ENCODE measurements around the gene PLAGL2.

Gene PLAGL2

DNA sequence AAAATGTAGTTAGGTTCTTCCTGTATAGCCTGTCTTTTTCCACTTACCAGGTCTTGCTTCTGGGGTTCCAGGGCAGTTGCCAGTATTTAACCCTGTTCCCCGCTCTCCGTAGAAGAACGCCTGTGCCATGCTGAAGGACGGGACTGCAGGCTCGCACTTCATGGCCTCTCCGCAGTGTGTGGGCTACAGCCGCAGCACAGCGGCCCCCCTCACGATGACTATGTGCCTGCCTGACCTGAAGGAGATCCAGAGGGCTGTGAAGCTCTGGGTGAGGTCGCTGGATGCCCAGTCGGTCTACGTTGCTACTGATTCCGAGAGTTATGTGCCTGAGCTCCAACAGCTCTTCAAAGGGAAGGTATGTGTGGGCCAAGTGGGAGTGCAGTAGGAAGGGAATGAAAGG lies 23.2 kb upstream of the PLAGL2 start:
- FAIRE-seq = no peak

DNA sequence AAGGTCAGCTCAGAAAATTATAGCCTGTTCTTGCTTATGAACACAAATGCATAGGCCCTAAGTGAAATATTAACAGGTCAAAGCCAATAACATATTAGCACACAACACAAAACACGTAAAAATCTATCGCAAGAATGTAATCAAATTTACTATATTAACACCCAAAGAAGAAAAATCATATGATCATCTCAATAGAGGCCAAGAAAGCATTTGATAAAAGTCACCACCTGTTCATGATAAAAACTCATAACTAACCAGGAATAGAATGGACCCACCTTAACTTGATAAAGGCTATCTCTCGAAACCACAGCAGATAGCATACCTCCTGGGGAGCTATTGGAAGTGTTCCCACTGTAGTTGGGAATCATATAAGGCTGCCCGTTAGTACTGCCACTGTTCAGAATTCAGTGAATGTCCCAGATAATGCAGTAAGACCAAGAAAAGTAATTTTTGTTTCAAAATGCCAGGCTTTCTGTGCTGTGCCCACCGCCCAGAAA lies 21.8 kb upstream of the PLAGL2 start:
- FAIRE-seq = no peak

DNA sequence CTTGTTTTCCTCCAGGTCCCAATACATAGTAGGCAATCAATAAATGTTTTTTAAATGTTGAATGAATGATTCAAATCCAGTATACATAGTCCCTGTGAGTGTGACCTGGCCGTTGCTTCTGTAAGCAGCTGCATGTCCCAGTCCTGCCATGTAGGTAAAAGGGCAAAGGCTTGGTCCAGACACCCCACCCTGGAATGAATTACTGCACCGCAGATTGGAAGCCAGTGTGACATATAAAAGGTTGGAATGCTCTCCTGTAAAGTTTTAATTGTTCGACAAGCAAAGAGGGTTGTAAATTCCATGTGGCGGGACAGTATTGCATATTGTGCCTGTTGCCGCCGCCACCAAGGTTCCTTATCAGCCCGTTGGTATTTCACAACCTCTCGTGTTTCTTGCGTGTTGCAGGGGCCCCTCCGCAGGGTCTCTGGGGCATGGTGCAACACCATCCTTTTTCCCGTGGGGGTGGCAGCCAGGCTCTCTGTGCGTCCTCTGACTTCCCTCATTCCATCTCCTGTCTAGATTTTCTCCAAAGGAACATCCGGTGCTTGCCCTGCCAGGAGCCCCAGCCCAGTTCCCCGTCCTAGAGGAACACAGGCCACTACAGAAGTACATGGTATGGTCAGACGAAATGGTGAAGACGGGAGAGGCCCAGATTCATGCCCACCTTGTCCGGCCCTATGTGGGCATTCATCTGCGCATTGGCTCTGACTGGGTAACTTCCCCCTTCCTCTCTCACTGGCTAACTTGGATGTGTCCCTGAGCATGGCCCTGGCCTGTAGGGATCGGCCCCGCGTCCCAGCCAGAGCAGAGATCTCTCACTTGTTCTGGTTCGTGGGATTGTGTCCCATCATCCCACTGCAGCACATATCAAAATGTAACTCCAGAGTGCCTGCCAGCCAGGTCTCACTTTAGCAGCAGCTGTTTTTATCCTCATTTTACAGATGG lies 20.5 kb upstream of the PLAGL2 start:
- no peak for FAIRE-seq

DNA sequence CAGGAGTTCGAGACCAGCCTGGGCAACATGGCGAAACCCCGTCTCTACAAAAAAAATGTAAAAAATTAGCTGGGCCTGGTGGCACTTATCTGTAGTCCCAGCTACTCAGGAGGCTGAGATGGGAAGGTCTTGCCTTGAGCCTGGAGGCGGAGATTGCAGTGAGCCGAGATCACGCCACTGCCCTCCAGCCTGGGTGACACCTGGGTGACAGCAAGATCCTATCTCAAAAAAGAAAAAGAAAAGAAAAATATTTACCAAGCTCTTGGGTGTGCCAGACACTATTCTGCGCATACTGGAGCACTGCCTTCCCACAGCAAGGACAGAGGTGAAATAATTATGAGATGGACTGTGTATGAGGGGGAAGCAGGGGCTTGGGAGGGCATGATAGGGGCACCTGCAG lies 19.8 kb upstream of the PLAGL2 start:
- no peak for FAIRE-seq

DNA sequence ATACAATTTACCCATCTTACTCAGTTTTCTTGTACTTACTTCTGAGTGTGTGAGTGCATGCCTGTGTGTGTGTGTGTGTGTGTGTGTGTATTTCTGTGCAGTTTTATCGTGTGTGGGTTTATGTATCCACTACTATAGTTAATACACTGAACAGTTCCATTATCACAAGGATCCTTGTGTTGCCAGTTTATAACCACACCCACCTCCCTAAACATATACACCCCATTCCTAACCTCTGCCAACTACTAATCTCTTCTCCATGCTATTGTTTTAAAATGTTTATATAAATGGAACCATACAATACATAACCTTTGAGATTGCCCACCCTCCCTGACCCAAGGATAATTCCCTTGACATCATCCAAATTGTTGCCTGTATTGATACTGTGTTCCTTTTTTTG lies 18.8 kb upstream of the PLAGL2 start:
- FAIRE-seq = no peak

DNA sequence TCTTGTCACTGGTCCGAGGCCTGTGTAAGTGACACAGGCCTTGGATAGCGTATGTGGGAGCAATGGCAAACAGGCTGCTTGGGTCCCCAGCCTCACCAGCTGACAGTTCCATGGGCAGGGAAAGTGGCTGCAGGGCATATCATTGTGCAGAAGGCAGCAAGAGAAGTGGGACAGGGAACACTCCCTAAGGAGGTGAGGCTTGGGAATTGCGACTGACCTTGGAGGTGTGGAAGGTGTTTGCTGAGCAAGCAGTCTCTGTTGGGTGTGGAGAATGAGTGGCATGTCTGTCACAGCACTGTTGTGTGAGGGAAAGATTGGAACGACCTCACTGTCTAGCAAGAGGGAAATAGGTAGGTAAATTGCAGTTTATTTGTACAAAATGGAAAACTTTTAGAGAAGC lies 16.9 kb upstream of the PLAGL2 start:
- FAIRE-seq = no peak

DNA sequence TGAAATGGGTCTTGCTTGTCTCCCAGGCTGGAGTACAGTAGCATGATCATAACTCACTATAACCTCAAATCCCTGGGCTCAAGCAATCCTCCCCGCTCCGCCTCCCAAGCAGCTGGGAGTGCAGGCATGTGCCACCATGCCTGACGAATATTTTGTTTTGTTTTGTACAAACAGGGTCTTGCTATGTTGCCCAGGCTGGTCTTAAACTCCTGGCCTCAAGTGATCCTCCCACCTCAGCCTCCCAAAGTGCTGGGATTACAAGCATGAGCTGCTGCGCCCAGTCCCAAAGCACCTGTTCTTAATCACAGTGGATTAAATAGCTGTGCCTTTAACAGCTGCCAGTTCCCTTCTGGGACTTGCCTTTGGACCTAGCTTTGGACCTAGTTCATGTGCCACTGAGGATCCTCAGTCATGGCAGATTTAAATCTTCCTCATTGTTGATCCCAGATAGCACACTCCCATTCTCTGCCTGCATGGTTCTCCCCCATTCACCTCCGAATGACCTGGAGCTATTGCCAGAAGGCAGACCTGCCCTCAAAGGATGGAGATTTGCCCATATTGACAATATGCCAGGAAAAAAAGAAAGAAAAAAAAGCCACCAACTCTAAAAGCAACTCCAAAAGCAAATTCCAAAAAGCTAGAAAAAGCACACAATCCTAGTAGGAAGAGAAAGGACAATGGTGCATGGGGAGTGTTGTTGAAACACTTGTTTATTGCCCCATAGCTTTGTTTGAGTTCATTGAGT lies 10.8 kb upstream of the PLAGL2 start:
- FAIRE-seq = no peak

DNA sequence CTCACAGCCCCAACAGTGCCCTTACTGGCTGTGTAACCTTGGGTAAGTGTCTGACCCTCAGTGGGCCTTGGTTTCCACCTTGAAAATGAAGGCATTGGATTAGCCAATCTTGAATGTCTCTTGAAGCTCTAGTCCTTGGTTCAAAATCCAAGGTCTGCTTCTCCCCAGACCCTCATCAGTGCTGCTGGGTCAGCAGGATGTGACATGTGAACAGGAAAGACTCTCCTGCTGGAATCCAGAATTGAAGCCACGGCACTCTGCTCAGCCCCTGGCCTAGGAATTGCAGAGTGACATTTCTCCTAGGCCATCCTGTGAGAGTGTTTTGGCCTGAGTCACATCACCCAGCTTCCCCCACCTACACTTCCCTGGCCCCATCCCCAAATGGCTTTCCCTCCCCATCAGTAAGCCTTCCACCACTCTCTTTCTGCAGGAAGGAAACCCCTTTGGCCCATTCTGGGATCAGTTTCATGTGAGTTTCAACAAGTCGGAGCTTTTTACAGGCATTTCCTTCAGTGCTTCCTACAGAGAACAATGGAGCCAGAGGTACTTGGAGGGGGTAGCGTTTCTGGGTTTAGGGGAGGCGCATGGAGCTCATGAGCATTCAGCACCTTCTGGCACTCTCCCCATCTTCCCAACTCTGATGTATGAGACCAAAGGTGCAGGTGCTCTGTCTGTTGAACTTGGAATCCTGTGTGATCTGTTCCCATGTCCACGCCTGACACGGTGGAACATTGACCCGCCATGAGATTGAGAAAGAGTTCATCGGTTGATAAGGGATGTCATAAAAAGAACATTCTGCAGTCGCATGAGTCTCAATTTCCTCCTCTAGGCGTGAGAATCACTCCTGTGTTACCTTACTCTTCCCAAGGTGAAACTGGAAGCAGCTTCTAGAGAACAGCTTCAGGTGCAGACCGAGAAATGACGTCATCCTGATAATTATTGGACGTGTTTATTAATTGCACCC lies 8.9 kb upstream of the PLAGL2 start:
- no peak for FAIRE-seq

DNA sequence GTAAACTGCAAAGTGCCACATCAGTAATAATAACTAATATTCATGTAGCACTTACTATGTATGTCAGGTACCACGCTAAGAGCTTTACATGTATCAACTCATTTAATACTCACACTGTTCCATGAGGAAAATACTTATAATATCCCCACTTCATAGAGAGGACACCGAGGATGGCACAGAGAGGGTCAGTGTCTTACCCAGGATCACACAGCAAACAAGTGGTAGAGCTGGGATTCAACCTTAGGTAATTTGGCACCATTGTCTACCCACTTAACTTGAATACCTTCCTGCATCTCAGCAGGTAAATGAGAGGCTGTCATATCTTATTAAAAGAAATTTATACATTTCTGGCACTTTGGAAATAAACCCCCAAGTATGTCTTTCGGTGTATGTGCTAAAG lies 8.2 kb upstream of the PLAGL2 start:
- no peak for FAIRE-seq

DNA sequence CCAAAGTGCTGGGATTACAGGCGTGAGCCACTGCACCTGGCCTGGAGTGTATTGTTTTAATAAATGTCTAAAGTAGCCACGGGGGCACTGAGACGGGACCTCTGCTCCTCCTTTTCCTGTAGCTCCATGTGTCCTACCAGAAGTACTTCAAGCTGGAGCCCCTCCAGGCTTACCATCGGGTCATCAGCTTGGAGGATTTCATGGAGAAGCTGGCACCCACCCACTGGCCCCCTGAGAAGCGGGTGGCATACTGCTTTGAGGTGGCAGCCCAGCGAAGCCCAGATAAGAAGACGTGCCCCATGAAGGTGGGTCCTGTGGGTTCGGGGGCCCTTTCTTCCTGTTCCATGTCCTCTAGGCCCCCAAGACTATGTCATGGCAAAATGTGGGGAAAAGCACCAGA lies 7.6 kb upstream of the PLAGL2 start:
- FAIRE-seq = no peak

DNA sequence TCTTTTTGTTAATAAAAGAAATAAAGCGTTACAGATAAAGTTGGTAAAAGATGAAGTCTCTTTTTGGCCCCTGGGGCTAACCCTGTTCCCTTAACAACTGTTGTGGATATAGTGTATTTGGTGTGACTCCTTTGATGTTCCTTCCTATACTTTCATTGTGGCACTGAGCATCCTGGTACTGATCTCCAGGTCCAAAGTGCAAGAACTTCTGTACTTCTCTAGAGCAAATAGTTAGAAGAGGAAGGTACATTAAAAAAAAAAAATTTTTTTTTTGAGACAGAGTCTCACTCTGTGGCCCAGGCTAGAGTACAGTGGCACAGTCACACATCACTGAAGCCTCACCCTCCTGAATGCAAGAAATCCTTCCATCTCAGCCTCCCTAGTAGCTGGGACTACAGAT lies 6.3 kb upstream of the PLAGL2 start:
- FAIRE-seq = no peak

DNA sequence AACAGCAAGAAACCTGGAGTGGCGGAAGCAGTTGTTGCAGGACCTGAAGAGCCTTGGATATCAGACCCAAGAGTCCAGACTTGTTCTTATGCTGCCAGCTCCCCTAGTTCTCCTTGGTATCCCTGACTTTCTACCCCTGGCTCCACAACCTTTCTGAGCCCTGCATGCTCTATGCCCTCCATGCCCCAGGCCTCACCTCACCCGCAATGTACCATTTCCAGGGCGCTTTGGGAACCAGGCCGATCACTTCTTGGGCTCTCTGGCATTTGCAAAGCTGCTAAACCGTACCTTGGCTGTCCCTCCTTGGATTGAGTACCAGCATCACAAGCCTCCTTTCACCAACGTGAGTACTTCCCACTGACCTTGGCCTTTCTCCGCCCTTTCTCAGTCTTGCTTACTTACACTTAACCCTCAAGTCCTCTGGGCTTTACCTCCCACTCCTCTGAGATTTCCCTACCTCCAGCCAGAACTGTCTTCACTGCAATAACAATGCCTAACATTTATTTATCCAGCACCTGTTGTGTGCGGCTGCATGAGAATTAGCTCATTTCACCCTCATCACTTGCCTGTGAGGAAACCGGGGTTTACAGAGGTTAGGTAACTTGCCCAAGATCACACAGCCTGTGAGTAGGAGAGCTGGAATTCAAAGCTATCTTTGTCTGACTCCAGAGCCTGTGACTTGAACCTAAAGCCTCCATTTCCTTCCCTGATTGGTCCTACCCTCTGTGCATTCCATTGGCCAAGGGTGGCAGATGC lies 2.5 kb upstream of the PLAGL2 start:
- FAIRE-seq = no peak

DNA sequence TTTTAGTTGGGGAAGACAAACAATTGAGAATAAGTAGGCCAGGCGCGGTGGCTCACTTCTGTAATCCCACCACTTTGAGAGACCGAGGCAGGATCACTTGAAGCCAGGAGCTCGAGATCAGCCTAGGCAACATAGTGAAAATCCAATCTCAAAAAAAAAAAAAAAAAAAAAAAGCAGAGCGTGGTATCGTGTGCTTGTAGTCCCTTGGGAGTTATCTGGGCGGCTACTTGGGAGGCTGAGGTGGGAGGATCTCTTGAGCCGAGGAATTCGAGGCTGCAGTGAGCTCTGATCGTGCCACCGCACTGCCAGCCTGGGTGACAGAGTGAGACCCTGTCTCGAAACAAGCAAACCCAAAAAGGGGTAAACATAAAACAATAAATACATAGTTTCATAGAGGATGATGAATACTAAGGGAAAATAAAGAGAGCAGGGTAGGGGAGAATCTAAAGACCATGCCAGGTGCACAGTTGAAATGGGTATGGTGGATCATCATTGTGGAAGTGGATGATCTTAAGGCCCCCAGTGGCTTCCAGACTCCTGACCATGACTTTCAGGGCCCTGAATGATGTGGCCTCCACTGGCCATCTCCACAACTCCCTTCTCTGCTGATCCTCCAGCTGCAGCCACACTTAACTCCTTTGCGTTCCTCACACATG lies 1.1 kb upstream of the PLAGL2 start:
- no peak for FAIRE-seq

DNA sequence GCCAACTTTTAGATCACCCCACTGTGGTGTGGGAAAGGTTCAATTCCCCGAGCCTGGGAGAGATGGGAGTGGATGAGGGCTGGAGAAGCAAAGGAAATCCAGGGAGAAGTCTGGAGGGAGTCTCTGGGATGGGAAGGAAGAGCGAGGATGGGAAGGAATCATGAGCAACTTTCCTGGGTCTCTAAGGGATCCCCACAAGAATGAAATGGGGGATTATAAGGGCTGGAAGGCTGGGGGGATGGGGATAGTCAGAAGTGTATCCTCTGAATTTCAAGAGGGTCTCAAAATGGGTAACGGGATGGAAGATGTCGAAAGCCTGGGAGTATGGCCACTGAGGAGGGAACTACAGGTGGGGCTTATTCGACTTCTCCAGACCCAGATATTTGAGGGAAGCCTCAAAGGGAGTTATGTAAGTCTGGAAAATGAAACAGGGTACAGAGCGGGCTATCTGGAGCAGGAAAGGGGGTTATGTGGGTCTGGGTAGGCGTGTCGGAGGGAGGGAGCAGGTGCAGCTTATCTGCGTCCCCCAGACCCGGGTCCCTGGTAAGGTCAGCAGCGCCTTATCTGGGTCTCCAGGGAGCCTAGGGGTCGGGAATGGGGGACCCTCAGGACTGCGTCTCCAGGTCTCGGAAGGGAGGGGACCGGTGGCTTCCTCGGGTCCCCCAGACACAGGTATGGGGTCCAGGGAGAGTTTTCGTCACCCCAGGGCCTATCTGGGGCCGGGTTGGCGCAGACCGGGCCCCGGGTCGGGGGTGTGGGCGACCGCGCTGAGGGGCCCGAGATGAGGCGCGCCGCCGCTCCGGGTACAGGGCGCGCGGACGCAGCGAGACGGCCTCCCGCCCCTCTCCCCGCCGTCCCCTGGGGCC lies 550 bp downstream of the PLAGL2 start:
- no peak for FAIRE-seq

DNA sequence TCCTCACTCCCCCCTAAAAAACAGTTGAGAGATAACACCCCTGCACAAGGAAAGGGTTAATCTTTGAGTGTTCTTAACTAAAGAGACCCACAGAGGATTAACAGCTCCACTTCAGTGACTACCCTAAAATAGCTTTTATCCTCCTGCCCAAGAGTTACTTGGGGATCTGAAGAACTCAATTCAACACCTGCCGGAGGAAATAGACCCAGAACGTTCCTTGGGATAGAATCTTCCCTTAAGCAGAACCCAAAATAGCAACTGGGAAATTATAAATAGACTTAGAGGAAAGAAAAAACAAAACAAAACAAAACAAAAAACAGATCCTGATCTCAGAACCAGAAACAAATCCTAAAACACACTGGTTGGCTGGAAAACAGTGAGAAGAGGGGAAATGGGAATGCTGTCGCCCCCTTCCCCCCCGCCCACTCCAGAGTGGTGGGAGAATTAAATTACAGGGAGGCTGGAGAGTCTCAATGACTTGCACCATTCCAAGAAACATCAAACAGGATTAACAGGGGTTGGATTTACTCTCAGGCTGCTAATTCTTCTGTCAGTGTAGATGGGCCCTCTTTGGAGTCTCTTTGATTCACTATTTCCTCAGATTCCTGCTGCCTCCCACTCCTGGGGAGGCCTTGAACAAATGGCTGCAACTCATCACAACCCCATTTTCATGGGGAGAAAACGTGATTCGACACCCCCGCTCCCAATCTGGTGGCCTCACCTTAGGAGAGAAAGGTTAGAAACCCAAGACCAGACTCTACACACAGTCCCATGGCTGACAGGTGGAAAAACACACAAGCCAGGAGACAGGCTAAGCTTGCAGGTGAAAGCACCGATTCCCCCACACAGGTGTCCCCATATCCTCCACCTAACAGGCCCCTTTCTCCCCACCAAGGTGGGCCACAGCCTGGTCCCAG lies 1.4 kb downstream of the PLAGL2 start:
- no peak for FAIRE-seq

DNA sequence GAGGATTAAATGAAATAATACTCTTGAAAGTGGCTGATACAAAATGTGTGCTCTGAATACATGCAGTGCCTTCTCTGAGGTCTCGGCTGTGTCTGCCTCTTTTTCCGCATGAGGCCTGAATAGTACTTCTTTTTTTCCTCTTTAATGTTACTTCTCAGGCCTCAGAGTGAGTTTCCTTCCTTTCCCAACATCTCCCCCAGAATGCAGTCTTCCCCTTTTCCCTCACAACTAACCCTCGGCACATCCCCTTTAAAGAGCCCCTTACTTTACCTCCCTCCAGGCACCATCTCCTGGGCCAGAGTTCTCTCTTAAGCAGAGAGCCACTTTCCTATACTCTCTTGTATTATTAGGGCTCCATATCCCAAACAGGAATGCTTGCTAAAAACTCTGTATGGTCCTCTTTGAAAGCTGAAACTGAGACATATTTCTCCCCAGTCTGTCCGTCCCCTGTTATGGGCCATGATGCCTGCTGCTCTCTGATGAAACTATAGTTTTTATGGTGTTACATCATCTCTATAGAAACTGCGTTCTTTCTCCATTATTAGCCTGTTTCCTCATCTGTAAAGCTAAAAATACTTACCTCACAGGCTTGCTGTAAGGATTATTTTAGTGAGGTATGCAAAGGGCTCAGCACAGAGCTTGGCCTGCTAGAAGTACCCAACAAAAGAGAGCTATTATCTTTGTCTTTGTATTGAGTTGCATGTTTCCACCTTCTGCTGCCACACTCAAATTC lies 2.3 kb downstream of the PLAGL2 start:
- FAIRE-seq = no peak

DNA sequence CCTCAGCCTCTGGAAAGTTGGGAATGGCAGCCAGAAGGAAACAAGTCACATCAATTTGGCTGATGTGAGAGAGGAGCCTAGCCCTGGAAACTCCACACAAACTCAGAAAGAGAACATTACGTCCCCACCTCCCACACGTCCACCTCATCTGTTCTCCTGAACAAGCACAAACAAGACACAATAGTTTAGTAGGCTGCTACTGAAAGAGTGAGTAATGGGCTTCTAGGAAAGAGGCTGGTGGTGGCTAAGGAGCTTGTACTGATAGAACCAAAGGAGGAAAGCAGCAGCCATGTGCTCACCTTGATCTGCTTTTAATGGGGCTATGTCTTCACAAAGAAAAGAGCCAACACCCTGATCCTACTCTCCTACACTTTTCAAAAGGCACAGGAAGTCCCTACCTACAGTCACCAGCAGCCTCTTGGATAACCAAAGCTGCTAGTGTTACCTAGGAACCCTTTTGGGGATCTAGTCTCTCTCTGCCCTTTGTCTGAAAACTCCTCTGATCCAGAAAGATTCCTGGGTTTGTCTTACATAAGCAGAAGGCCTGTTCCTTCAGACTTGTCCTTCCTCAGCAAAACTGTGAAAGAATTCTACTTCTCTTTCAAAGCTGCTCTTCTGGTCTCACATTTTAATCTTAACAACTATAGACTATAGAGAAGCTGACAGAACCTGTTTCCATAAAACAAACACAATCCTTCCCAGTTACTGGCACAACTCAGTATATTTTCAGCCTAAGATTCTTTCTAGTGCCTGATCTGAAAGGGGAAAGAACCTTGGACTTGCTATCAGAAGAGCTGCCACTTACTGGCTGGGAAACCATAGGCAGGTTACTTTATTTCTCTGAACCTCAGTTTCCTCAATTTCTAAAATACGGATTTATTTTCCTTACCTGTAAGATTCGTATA lies 3.1 kb downstream of the PLAGL2 start:
- no peak for FAIRE-seq

Measured in islet of Langerhans (tissue), 1 donor.